ENCODE measurements around the gene LIMA1.

DNA sequence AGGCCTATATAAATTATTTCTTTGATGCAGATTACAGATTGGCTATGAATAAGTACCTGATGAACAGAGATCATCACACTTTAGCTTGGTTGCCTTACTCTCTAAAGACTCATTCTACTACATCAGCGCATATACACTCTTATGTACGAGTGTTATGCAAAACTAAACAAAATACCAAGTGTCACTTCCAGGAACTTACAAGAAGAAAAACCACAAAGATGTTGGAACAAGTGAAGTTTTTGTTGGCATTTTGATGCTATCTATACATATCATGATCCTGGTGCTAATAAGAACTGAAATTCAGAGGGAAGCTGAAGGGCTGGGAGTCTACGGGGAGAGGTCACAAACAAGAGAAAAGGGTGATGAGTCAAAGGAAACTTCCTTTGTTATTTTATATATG, 68.3 kb downstream of the LIMA1 start:
- TF ChIP-seq, protein P1, sequence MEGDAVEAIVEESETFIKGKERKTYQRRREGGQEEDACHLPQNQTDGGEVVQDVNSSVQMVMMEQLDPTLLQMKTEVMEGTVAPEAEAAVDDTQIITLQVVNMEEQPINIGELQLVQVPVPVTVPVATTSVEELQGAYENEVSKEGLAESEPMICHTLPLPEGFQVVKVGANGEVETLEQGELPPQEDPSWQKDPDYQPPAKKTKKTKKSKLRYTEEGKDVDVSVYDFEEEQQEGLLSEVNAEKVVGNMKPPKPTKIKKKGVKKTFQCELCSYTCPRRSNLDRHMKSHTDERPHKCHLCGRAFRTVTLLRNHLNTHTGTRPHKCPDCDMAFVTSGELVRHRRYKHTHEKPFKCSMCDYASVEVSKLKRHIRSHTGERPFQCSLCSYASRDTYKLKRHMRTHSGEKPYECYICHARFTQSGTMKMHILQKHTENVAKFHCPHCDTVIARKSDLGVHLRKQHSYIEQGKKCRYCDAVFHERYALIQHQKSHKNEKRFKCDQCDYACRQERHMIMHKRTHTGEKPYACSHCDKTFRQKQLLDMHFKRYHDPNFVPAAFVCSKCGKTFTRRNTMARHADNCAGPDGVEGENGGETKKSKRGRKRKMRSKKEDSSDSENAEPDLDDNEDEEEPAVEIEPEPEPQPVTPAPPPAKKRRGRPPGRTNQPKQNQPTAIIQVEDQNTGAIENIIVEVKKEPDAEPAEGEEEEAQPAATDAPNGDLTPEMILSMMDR (IDR thresholded peaks at IDR 0.05; ENCODE audit: borderline replicate concordance, extremely low read depth, low read length, poor library complexity, severe bottlenecking) = no peak
- TF ChIP-seq EZH2 (IDR thresholded peaks at IDR 0.05; ENCODE audit: borderline replicate concordance, low read depth, low read length, severe bottlenecking) = no peak

Measured in DND-41 (cell line).